ENCODE measurements around the gene MAP3K15.
A peak's percentile ranks its signal among the peaks of the same experiment; 100 is the strongest.

The MAP3K15 gene

GRCh38 chrX:19392078-19392477 lies 123.2 kb downstream of the MAP3K15 start:
- DNase-seq = no peak

GRCh38 chrX:19389227-19389845 lies 126.0 kb downstream of the MAP3K15 start:
- no peak for DNase-seq

- DNase-seq = no peak
Measured at GRCh38 chrX:19388741-19389140, 126.6 kb downstream of the MAP3K15 start.

- no peak for DNase-seq
Measured at GRCh38 chrX:19388064-19388679, 127.1 kb downstream of the MAP3K15 start.

- DNase-seq = no peak
Measured at GRCh38 chrX:19386679-19387078, 128.6 kb downstream of the MAP3K15 start.

GRCh38 chrX:19382555-19383145 lies 132.7 kb downstream of the MAP3K15 start:
- DNase-seq = no peak

GRCh38 chrX:19381326-19381725 lies 134.0 kb downstream of the MAP3K15 start:
- DNase-seq = no peak

- no peak for DNase-seq
Measured at GRCh38 chrX:19377799-19378198, 137.5 kb downstream of the MAP3K15 start.

- no peak for DNase-seq
Measured at GRCh38 chrX:19375546-19375945, 139.8 kb downstream of the MAP3K15 start.

GRCh38 chrX:19373351-19373891 lies 141.9 kb downstream of the MAP3K15 start:
- DNase-seq = no peak

GRCh38 chrX:19372547-19373331 lies 142.6 kb downstream of the MAP3K15 start:
- DNase-seq = no peak

- peak in 1 of 2 experiments; percentile 8 for DNase-seq
Measured at GRCh38 chrX:19372170-19372546, 143.2 kb downstream of the MAP3K15 start.

- DNase-seq = no peak
Measured at GRCh38 chrX:19370061-19370460, 145.2 kb downstream of the MAP3K15 start.

GRCh38 chrX:19368576-19368975 lies 146.7 kb downstream of the MAP3K15 start:
- no peak for DNase-seq

GRCh38 chrX:19361701-19362100 lies 153.6 kb downstream of the MAP3K15 start:
- DNase-seq = no peak

GRCh38 chrX:19360903-19361302 lies 154.4 kb downstream of the MAP3K15 start:
- no peak for DNase-seq

- no peak for DNase-seq
Measured at GRCh38 chrX:19358521-19358920, 156.8 kb downstream of the MAP3K15 start.

- no peak for DNase-seq
Measured at GRCh38 chrX:19354625-19355024, 160.7 kb downstream of the MAP3K15 start.

GRCh38 chrX:19350941-19351384 lies 164.3 kb downstream of the MAP3K15 start:
- DNase-seq = no peak

GRCh38 chrX:19349264-19349663 lies 166.0 kb downstream of the MAP3K15 start:
- DNase-seq = no peak

GRCh38 chrX:19347916-19348315 lies 167.4 kb downstream of the MAP3K15 start:
- no peak for DNase-seq

- DNase-seq = no peak
Measured at GRCh38 chrX:19344661-19345060, 170.6 kb downstream of the MAP3K15 start.
